ENCODE results near the gene TOMM40. TPM values are rescaled to one million over a fixed set of nuclear protein-coding genes. Genes with fewer than 3 reads are reported as not detected.
"Not testable (repeated sequence)": the region's sequence is repeated elsewhere in the genome, so short reads cannot be mapped to it uniquely, and the experiment has no call there.

TOMM40 gene
- total RNA-seq, 1 experiment from 2014 or later: 162 TPM

DNA sequence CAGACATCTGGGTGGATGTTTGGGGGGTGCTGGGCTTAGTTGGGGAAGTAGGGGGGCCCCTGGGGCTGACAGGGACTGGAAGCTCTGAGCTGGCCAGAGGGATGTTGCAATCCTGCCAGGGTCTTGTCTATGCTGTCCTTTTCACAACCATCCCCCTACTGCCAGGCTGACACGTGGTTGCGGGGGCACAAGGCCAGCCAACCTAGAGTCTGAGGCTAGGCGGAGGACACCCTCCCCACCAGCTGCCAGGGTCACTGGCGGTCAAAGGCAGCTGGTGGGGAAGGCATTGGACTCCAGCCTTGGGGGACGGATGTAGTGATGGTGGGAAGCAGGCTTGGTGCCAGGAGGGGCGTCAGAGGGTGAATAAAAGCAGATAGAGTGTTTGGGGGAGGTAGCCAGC is 21.8 kb downstream of the TOMM40 start:
- TF ChIP-seq, protein P1, sequence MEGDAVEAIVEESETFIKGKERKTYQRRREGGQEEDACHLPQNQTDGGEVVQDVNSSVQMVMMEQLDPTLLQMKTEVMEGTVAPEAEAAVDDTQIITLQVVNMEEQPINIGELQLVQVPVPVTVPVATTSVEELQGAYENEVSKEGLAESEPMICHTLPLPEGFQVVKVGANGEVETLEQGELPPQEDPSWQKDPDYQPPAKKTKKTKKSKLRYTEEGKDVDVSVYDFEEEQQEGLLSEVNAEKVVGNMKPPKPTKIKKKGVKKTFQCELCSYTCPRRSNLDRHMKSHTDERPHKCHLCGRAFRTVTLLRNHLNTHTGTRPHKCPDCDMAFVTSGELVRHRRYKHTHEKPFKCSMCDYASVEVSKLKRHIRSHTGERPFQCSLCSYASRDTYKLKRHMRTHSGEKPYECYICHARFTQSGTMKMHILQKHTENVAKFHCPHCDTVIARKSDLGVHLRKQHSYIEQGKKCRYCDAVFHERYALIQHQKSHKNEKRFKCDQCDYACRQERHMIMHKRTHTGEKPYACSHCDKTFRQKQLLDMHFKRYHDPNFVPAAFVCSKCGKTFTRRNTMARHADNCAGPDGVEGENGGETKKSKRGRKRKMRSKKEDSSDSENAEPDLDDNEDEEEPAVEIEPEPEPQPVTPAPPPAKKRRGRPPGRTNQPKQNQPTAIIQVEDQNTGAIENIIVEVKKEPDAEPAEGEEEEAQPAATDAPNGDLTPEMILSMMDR (IDR thresholded peaks at IDR 0.05; ENCODE audit: unreplicated experiment): no peak
- Mint-ChIP-seq H3K36me3 (ENCODE audit: insufficient read depth, unreplicated experiment) (peaks cover 21% of the 10 kb centered on the region), H3K27me3 (ENCODE audit: unreplicated experiment) (peaks cover 10% of the 10 kb centered on the region), H3K27ac (ENCODE audit: unreplicated experiment) (no peak overlapping the region), H3K9me3 (ENCODE audit: low read depth, unreplicated experiment) (no peaks in the 10 kb centered on the region), H3K4me3 (ENCODE audit: low read depth, unreplicated experiment) (no peak overlapping the region), H3K4me1 (ENCODE audit: low read depth, unreplicated experiment) (peaks cover 37% of the 10 kb centered on the region)
- no TSS peak for BruUV-seq (replicated peaks)
- CTCF ChIA-PET: interaction anchor here (1.1 kb wide), 1 partner anchor 67 kb away, joined by 3 read pairs; the partner anchor contains the start of gene NECTIN2
- intact Hi-C loops (cut with micrococcal nuclease; ENCODE audit: unreplicated experiment): no loop called here
- no peak for DNase-seq

DNA sequence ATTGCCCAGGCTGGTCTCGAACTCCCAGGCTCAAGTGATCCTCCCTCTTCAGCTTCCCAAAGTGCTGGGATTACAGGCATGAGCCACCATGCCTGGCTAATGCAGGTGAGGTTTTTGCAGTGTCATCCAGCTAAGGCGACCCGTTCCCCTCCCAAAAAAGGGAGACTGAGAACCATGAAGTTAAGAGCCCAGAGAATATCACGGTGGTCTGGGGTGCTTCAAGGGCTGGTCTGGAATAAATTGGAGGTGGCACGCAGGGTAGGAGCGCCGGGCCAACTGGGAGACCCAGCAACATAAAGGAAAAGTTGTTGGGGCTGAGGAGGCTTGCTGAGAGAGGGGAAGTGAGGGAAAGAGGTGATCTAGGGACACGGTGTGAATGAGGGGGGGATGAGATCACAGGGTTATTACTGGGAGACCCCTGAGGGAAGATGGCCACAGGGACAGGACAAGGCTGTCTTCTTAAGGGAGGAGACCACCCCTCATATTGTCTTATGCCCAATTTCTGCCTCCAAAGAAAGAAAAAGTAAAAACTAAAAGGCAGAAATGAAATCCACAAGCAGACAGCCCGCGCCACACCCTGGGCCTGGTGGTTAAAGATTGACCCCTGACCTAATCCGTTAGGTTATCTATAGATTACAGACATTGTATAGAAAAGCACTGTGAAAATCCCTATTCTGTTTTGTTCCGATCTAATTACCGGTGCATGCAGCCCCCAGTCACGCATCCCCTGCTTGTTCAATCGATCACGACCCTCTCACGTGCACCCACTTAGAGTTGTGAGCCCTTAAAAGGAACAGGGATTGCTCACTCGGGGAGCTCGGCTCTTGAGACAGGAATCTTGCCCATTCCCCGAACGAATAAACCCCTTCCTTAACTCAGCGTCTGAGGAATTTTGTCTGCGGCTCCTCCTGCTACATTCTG is 22.7 kb downstream of the TOMM40 start:
- peaks cover 37% of the 10 kb centered on the region for H3K4me1 Mint-ChIP-seq (ENCODE audit: low read depth, unreplicated experiment)
- intact Hi-C loops (cut with micrococcal nuclease; ENCODE audit: unreplicated experiment); BruUV-seq (replicated peaks); H3K27me3 Mint-ChIP-seq (ENCODE audit: unreplicated experiment); H3K9me3 Mint-ChIP-seq (ENCODE audit: low read depth, unreplicated experiment); CTCF ChIA-PET; DNase-seq: not testable (repeated sequence)
- H3K4me3 Mint-ChIP-seq (ENCODE audit: low read depth, unreplicated experiment): peak overlapping the region; percentile 92
- H3K27ac Mint-ChIP-seq (ENCODE audit: unreplicated experiment): peak overlapping the region; percentile 96
- H3K36me3 Mint-ChIP-seq (ENCODE audit: insufficient read depth, unreplicated experiment): peaks cover 21% of the 10 kb centered on the region

DNA sequence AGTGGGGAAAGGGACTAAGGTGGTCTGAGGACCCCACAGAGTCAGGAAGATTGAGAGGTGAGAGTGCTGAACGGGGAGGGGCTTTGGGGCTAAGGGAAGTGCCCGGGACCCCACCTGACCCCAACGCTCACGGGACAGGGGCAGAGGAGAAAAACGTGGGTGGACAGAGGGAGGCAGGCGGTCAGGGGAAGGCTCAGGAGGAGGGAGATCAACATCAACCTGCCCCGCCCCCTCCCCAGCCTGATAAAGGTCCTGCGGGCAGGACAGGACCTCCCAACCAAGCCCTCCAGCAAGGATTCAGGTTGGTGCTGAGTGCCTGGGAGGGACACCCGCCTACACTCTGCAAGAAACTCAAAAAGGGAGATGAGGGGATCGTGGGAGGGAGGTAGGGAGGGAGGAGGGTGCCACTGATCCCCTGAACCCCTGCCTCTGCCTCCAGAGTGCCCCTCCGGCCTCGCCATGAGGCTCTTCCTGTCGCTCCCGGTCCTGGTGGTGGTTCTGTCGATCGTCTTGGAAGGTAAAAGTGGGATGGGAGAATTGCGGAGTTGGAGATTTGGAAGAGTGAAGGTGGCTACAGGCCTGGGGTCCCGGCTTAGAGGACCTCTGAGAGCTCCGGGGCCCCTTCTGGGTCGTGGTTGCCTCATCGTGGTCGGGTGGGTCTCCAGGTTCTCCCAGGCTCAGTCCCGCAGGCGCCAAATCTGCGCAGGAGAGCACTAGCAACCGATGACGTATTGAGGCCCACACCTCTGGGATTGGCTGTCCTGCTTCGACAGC is 23.6 kb downstream of the TOMM40 start, which contains the start of gene APOC1:
Gene APOC1 (plus strand): TSS at position 176 of the 774 bp plus-strand sequence. CDS start 284 bp downstream, at position 460.
- H3K9me3 Mint-ChIP-seq (ENCODE audit: low read depth, unreplicated experiment); H3K27me3 Mint-ChIP-seq (ENCODE audit: unreplicated experiment); CTCF ChIA-PET; BruUV-seq (replicated peaks); intact Hi-C loops (cut with micrococcal nuclease; ENCODE audit: unreplicated experiment): not testable (repeated sequence)
- Mint-ChIP-seq H3K36me3 (ENCODE audit: insufficient read depth, unreplicated experiment) (peaks cover 21% of the 10 kb centered on the region), H3K4me1 (ENCODE audit: low read depth, unreplicated experiment) (peaks cover 37% of the 10 kb centered on the region), H3K27ac (ENCODE audit: unreplicated experiment) (peak within 1 kb of the TSS; percentile 96), H3K4me3 (ENCODE audit: low read depth, unreplicated experiment) (peak within 1 kb of the TSS; percentile 92)
- DNase-seq: peak; percentile 87

DNA sequence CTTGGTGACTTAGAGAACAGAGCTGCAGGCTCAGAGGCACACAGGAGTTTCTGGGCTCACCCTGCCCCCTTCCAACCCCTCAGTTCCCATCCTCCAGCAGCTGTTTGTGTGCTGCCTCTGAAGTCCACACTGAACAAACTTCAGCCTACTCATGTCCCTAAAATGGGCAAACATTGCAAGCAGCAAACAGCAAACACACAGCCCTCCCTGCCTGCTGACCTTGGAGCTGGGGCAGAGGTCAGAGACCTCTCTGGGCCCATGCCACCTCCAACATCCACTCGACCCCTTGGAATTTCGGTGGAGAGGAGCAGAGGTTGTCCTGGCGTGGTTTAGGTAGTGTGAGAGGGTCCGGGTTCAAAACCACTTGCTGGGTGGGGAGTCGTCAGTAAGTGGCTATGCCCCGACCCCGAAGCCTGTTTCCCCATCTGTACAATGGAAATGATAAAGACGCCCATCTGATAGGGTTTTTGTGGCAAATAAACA is 33.2 kb downstream of the TOMM40 start:
- no TSS peak for BruUV-seq (replicated peaks)
- H3K27me3 Mint-ChIP-seq (ENCODE audit: unreplicated experiment): peaks cover 54% of the 10 kb centered on the region
- no peak overlapping the region for H3K4me3 Mint-ChIP-seq (ENCODE audit: low read depth, unreplicated experiment)
- peaks cover 8% of the 10 kb centered on the region for H3K36me3 Mint-ChIP-seq (ENCODE audit: insufficient read depth, unreplicated experiment)
- intact Hi-C loops (cut with micrococcal nuclease; ENCODE audit: unreplicated experiment): no loop called here
- DNase-seq: no peak
- no peak overlapping the region for H3K27ac Mint-ChIP-seq (ENCODE audit: unreplicated experiment)
- TF ChIP-seq, protein P1 (IDR thresholded peaks at IDR 0.05; ENCODE audit: unreplicated experiment): no peak
- H3K4me1 Mint-ChIP-seq (ENCODE audit: low read depth, unreplicated experiment): no peaks in the 10 kb centered on the region
- CTCF ChIA-PET: no interaction called here
- H3K9me3 Mint-ChIP-seq (ENCODE audit: low read depth, unreplicated experiment): no peaks in the 10 kb centered on the region

All from Calu3 (cell line).